ENCODE measurements around the gene LACRT.
"Not testable (repeated sequence)": the region's sequence is repeated elsewhere in the genome, so short reads cannot be mapped to it uniquely, and the experiment has no call there.

Gene LACRT

GRCh38 chr12:54658306-54659264, 23.9 kb upstream of the LACRT start:
- H3K4me1 ChIP-seq (ENCODE audit: control insufficient read depth, insufficient read depth, low read length) = no peaks in the 10 kb centered on the region
- H3K9ac ChIP-seq (ENCODE audit: low read length) = no peak overlapping the region
- H3K4me3 ChIP-seq (ENCODE audit: low read length) = no peak overlapping the region
- no peaks in the 10 kb centered on the region for H3K27me3 ChIP-seq (ENCODE audit: control insufficient read depth, insufficient read depth, low read length)
- no peak overlapping the region for H3K27ac ChIP-seq (ENCODE audit: low read depth, low read length)
- H3K36me3 ChIP-seq (ENCODE audit: control insufficient read depth, insufficient read depth, low read length) = no peaks in the 10 kb centered on the region

GRCh38 chr12:54657105-54657607, 22.5 kb upstream of the LACRT start:
- H3K4me1 ChIP-seq (ENCODE audit: control insufficient read depth, insufficient read depth, low read length) = no peaks in the 10 kb centered on the region
- no peaks in the 10 kb centered on the region for H3K27me3 ChIP-seq (ENCODE audit: control insufficient read depth, insufficient read depth, low read length)
- no peak overlapping the region for H3K9ac ChIP-seq (ENCODE audit: low read length)
- no peaks in the 10 kb centered on the region for H3K36me3 ChIP-seq (ENCODE audit: control insufficient read depth, insufficient read depth, low read length)
- H3K27ac ChIP-seq (ENCODE audit: low read depth, low read length) = no peak overlapping the region
- no peak overlapping the region for H3K4me3 ChIP-seq (ENCODE audit: low read length)

DNA sequence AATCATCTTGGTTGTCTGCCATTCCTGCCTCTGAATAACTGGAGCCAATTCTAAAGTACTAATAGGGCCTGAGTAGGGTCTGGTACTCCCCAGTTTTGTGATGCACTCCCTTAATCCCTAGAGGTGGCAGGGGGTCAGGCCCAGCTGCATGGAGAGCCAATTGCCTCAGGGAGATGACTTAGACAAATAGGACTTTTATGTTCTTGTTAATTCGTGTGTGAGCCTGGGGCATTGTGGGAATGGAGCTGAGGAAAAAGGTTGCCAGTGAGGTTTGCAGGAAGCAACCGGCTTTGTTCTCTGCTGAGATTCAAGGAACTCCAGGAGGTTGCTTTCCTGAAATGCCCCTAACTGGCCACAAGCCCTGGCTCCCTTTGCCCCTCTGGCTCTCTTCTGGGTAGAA, 20.2 kb upstream of the LACRT start:
- Histone ChIP-seq H3K4me3 (ENCODE audit: low read length) (no peak overlapping the region), H3K27me3 (ENCODE audit: control insufficient read depth, insufficient read depth, low read length) (no peaks in the 10 kb centered on the region), H3K4me1 (ENCODE audit: control insufficient read depth, insufficient read depth, low read length) (no peaks in the 10 kb centered on the region), H3K9ac (ENCODE audit: low read length) (no peak overlapping the region), H3K36me3 (ENCODE audit: control insufficient read depth, insufficient read depth, low read length) (no peaks in the 10 kb centered on the region), H3K27ac (ENCODE audit: low read depth, low read length) (no peak overlapping the region)

GRCh38 chr12:54653025-54653424, 18.3 kb upstream of the LACRT start:
- no peaks in the 10 kb centered on the region for H3K27me3 ChIP-seq (ENCODE audit: control insufficient read depth, insufficient read depth, low read length)
- H3K9ac ChIP-seq (ENCODE audit: low read length) = no peak overlapping the region
- no peak overlapping the region for H3K27ac ChIP-seq (ENCODE audit: low read depth, low read length)
- H3K4me3 ChIP-seq (ENCODE audit: low read length) = no peak overlapping the region
- no peaks in the 10 kb centered on the region for H3K36me3 ChIP-seq (ENCODE audit: control insufficient read depth, insufficient read depth, low read length)
- H3K4me1 ChIP-seq (ENCODE audit: control insufficient read depth, insufficient read depth, low read length) = no peaks in the 10 kb centered on the region

DNA sequence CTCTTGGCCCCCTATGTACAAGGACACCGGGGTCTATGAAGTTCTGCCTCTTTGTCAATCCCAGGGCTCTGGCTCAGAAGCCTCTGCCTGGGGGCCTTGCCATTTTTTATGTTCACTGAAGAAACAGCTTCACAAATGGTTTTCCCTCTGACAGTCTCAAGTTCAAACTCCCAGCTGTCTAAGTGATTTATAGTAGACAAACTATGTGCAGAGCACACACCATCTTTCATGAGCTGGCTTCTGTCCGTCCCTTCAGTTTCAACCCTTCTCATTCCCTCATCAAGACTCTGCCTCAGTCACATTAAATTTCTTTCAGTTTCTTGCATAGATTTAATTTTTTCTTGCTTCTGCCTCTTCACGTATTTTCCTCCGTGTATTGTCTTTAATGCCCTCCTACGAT, 16.2 kb upstream of the LACRT start:
- no peak overlapping the region for H3K9ac ChIP-seq (ENCODE audit: low read length)
- H3K4me1 ChIP-seq (ENCODE audit: control insufficient read depth, insufficient read depth, low read length) = no peaks in the 10 kb centered on the region
- no peak overlapping the region for H3K27ac ChIP-seq (ENCODE audit: low read depth, low read length)
- H3K27me3 ChIP-seq (ENCODE audit: control insufficient read depth, insufficient read depth, low read length) = no peaks in the 10 kb centered on the region
- no peak overlapping the region for H3K4me3 ChIP-seq (ENCODE audit: low read length)
- no peaks in the 10 kb centered on the region for H3K36me3 ChIP-seq (ENCODE audit: control insufficient read depth, insufficient read depth, low read length)

DNA sequence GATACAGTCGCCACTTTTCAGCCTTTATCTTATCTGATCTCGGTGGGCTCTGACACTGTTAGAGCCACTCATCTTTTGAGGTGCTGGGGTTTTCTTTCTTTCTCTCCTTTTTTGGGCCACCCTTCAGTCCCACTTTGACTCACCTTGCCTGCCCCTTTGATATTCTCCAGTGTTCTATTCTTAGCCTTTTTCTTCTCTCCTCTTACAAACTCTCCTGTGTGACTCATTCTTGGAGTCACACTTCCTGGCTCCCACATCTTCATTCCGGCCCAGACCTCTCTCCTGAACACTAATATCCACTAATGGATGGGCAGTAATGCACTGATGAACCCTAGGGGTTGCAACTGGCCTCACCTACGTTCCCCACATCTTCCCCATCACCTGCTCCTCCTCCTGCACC, 15.7 kb upstream of the LACRT start:
- H3K9ac ChIP-seq (ENCODE audit: low read length) = no peak overlapping the region
- H3K27ac ChIP-seq (ENCODE audit: low read depth, low read length) = no peak overlapping the region
- no peaks in the 10 kb centered on the region for H3K4me1 ChIP-seq (ENCODE audit: control insufficient read depth, insufficient read depth, low read length)

GRCh38 chr12:54649825-54650224, 15.1 kb upstream of the LACRT start:
- H3K27me3 ChIP-seq (ENCODE audit: control insufficient read depth, insufficient read depth, low read length) = no peaks in the 10 kb centered on the region
- no peaks in the 10 kb centered on the region for H3K36me3 ChIP-seq (ENCODE audit: control insufficient read depth, insufficient read depth, low read length)
- no peak overlapping the region for H3K27ac ChIP-seq (ENCODE audit: low read depth, low read length)
- H3K4me3 ChIP-seq (ENCODE audit: low read length) = no peak overlapping the region
- no peak overlapping the region for H3K9ac ChIP-seq (ENCODE audit: low read length)
- H3K4me1 ChIP-seq (ENCODE audit: control insufficient read depth, insufficient read depth, low read length) = no peaks in the 10 kb centered on the region

More for the DNA sequence above, 15.7 kb upstream of the LACRT start:
- H3K36me3 ChIP-seq (ENCODE audit: control insufficient read depth, insufficient read depth, low read length) = no peaks in the 10 kb centered on the region
- H3K4me3 ChIP-seq (ENCODE audit: low read length) = no peak overlapping the region
- no peaks in the 10 kb centered on the region for H3K27me3 ChIP-seq (ENCODE audit: control insufficient read depth, insufficient read depth, low read length)

GRCh38 chr12:54648265-54648664, 13.6 kb upstream of the LACRT start, which contains the start of gene DCD:
TSS of gene DCD (minus strand) at chr12:54648365. CDS start at chr12:54648303, 62 bp downstream.
- Histone ChIP-seq H3K27me3 (ENCODE audit: control insufficient read depth, insufficient read depth, low read length) (no peaks in the 10 kb centered on the region), H3K27ac (ENCODE audit: low read depth, low read length) (no peak within 1 kb of the TSS), H3K4me1 (ENCODE audit: control insufficient read depth, insufficient read depth, low read length) (no peaks in the 10 kb centered on the region), H3K4me3 (ENCODE audit: low read length) (no peak within 1 kb of the TSS), H3K9ac (ENCODE audit: low read length) (no peak within 1 kb of the TSS), H3K36me3 (ENCODE audit: control insufficient read depth, insufficient read depth, low read length) (no peaks in the 10 kb centered on the region)

GRCh38 chr12:54641554-54641953, 6.9 kb upstream of the LACRT start:
- Histone ChIP-seq H3K4me1 (ENCODE audit: control insufficient read depth, insufficient read depth, low read length) (no peaks in the 10 kb centered on the region), H3K27me3 (ENCODE audit: control insufficient read depth, insufficient read depth, low read length) (no peaks in the 10 kb centered on the region), H3K9ac (ENCODE audit: low read length) (no peak overlapping the region), H3K27ac (ENCODE audit: low read depth, low read length) (no peak overlapping the region), H3K36me3 (ENCODE audit: control insufficient read depth, insufficient read depth, low read length) (no peaks in the 10 kb centered on the region), H3K4me3 (ENCODE audit: low read length) (no peak overlapping the region)

DNA sequence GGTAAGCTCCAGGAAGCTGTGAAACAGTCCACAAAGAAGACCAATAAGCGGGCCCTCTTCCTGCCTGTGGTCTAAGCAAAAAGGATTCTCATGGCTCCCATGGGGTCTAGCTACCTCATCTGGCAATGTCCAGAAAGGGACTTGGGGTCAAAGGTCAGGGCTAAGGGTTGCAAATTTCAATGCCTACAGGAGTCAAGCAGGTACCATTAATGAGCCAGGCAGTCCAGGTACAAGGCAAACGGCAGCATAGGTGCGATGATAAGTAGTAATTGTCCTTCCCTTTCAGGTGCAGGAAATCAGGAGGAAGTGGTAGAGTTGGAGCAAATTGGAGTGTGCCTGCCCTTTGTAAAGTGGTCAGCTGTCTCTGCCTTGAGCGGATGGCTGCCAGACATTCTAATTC, 6.4 kb upstream of the LACRT start:
- Histone ChIP-seq H3K27ac (ENCODE audit: low read depth, low read length) (no peak overlapping the region), H3K36me3 (ENCODE audit: control insufficient read depth, insufficient read depth, low read length) (no peaks in the 10 kb centered on the region), H3K4me3 (ENCODE audit: low read length) (no peak overlapping the region), H3K4me1 (ENCODE audit: control insufficient read depth, insufficient read depth, low read length) (no peaks in the 10 kb centered on the region), H3K9ac (ENCODE audit: low read length) (no peak overlapping the region), H3K27me3 (ENCODE audit: control insufficient read depth, insufficient read depth, low read length) (no peaks in the 10 kb centered on the region)

DNA sequence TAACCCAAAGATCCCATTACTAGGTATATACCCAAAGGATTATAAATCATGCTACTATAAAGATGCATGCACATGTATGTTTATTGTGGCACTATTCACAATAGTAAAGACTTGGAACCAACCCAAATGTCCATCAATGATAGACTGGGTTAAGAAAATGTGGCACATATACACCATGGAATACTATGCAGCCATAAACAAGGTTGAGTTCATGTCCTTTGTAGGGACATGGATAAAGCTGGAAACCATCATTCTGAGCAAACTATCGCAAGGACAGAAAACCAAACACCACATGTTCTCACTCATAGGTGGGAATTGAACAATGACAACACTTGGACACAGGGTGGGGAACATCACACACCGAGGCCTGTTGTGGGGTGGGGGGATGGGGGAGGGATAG, 4.4 kb upstream of the LACRT start:
- H3K4me3 ChIP-seq (ENCODE audit: low read length); H3K27ac ChIP-seq (ENCODE audit: low read depth, low read length); H3K36me3 ChIP-seq (ENCODE audit: control insufficient read depth, insufficient read depth, low read length); H3K4me1 ChIP-seq (ENCODE audit: control insufficient read depth, insufficient read depth, low read length); H3K27me3 ChIP-seq (ENCODE audit: control insufficient read depth, insufficient read depth, low read length); H3K9ac ChIP-seq (ENCODE audit: low read length): not testable (repeated sequence)

DNA sequence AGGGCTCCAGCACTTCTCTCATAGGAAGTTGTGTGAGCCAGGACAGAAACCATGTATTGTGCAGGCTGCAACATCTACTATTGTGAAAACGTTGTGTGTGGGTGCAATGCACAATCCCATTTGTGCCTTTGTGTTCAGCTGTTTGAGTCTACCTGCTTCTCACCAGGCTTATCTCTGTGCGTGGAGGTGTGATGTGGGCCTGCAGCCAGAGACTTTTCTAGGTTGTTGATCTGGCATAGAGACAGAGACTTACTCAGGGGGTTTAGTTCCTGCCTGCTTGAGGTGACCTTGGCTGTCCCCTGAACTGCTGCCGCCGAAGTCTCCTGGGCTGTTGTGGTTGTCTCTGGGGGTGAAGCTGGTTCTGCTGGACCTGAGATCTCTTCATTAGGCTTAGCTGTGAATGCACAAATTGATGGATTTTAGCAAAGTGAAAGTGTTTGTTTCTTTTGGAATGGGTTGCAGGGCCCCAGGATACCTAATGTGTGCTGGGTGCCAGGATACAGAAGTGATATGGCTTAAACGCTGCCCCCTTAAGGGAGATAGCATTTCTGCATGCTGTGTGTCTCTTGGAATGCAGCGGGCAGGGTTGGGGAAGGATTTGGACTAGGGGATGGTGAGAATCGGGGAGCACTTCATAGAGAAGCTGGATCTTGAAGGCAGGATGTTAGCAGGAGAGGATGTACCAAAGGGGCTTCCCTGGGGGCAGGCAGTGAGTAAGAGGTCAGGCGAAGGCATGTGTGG, 2.5 kb downstream of the LACRT start:
- Histone ChIP-seq H3K27me3 (ENCODE audit: control insufficient read depth, insufficient read depth, low read length) (no peaks in the 10 kb centered on the region), H3K4me1 (ENCODE audit: control insufficient read depth, insufficient read depth, low read length) (no peaks in the 10 kb centered on the region), H3K4me3 (ENCODE audit: low read length) (no peak overlapping the region), H3K27ac (ENCODE audit: low read depth, low read length) (no peak overlapping the region), H3K9ac (ENCODE audit: low read length) (no peak overlapping the region), H3K36me3 (ENCODE audit: control insufficient read depth, insufficient read depth, low read length) (no peaks in the 10 kb centered on the region)
